Activated CD4-positive, alpha-beta memory T cell treated with anti-CD3 and anti-CD28 coated beads for 36 hours (primary cell): ENCODE measurements around the gene RNF13. TPM values are rescaled to one million over a fixed set of nuclear protein-coding genes. Genes with fewer than 3 reads are reported as not detected.
A peak's percentile ranks its signal among the peaks of the same experiment; 100 is the strongest.

Source experiments
- CTCF ChIA-PET: fragments of 350-600 bp; sonication (Branson Sonifier 250); formaldehyde crosslinking; loops from one replicate; lab custom pipeline; 2021; ENCODE audit warnings: antibody characterized with exemption, inconsistent platforms; lab: Charles Lee
- POLR2A ChIA-PET: fragments of 350-600 bp; sonication (Branson Sonifier 250); formaldehyde crosslinking; loops from one replicate; lab custom pipeline; 2021; ENCODE audit warnings: antibody characterized with exemption; lab: Charles Lee
- DNase-seq: peaks from one replicate; pipeline ENCODE4 v3.0.0-alpha.2; 2020
- H3K27ac Mint-ChIP-seq: one replicate; pipeline ENCODE4 v1.8.0; 2021; ENCODE audit warnings: mixed read lengths
- H3K27me3 Mint-ChIP-seq: one replicate; pipeline ENCODE4 v1.8.0; 2021; ENCODE audit warnings: mixed read lengths
- H3K36me3 Mint-ChIP-seq: one replicate; pipeline ENCODE4 v1.8.0; 2021; ENCODE audit warnings: mixed read lengths
- H3K4me1 Mint-ChIP-seq: one replicate; pipeline ENCODE4 v1.8.0; 2021; ENCODE audit warnings: low read depth, mixed read lengths
- H3K4me3 Mint-ChIP-seq: one replicate; pipeline ENCODE4 v1.8.0; 2021; ENCODE audit warnings: mild to moderate bottlenecking, mixed read lengths
- H3K9me3 Mint-ChIP-seq: one replicate; pipeline ENCODE4 v1.8.0; 2021; ENCODE audit warnings: mixed read lengths
- intact Hi-C: fragments of 100-400 bp; cut with micrococcal nuclease; formaldehyde crosslinking; loops from one replicate; pipeline ENCODE4 v1.15.1; 2023
- total RNA-seq, 2 experiments: library from RNA; stranded (reverse); gene quantifications; one replicate each; pipeline ENCODE4 v1.2.3, GENCODE V29; 2021

Gene RNF13
- total RNA-seq, 2 experiments from 2014 or later: 29.4 to 31.5 TPM

GRCh38 chr3:149844091-149844490, 31.1 kb downstream of the RNF13 start:
- Mint-ChIP-seq H3K27me3 (no peaks in the 10 kb centered on the region), H3K27ac (no peak overlapping the region), H3K36me3 (peaks cover 29% of the 10 kb centered on the region), H3K4me3 (no peak overlapping the region), H3K4me1 (peaks cover 41% of the 10 kb centered on the region), H3K9me3 (peaks cover 5% of the 10 kb centered on the region)
- no peak for DNase-seq
- CTCF ChIA-PET: no interaction called here
- intact Hi-C loops: no loop called here
- POLR2A ChIA-PET: no interaction called here

- ChIA-PET CTCF (interaction anchor here (1.2 kb wide), 1 partner anchor 34 kb away, joined by 3 read pairs; no protein-coding TSS in a partner anchor), POLR2A (no interaction called here)
- intact Hi-C loops: no loop called here
- no peak for DNase-seq
- Mint-ChIP-seq H3K4me3 (no peak overlapping the region), H3K36me3 (peaks cover 34% of the 10 kb centered on the region), H3K27ac (no peak overlapping the region), H3K4me1 (peaks cover 31% of the 10 kb centered on the region), H3K27me3 (no peaks in the 10 kb centered on the region), H3K9me3 (no peaks in the 10 kb centered on the region)
Observed at GRCh38 chr3:149845570-149846244, 32.7 kb downstream of the RNF13 start.

- POLR2A ChIA-PET: no interaction called here
- DNase-seq: no peak
- Mint-ChIP-seq H3K27ac (no peak overlapping the region), H3K27me3 (no peaks in the 10 kb centered on the region), H3K4me3 (no peak overlapping the region), H3K9me3 (no peaks in the 10 kb centered on the region), H3K4me1 (peaks cover 23% of the 10 kb centered on the region), H3K36me3 (peaks cover 45% of the 10 kb centered on the region)
- intact Hi-C loops: no loop called here
- CTCF ChIA-PET: interaction anchor here (1.1 kb wide), 1 partner anchor 40 kb away, joined by 4 read pairs; no protein-coding TSS in a partner anchor
Observed at GRCh38 chr3:149848238-149848637, 35.2 kb downstream of the RNF13 start.

- H3K27ac Mint-ChIP-seq: no peak overlapping the region
- peaks cover 46% of the 10 kb centered on the region for H3K36me3 Mint-ChIP-seq
- no peaks in the 10 kb centered on the region for H3K9me3 Mint-ChIP-seq
- intact Hi-C loops: no loop called here
- CTCF ChIA-PET: interaction anchor here (1.1 kb wide), 1 partner anchor 41 kb away, joined by 4 read pairs; no protein-coding TSS in a partner anchor
- POLR2A ChIA-PET: no interaction called here
- no peak for DNase-seq
- H3K4me3 Mint-ChIP-seq: no peak overlapping the region
- peaks cover 22% of the 10 kb centered on the region for H3K4me1 Mint-ChIP-seq
- no peaks in the 10 kb centered on the region for H3K27me3 Mint-ChIP-seq
Observed at GRCh38 chr3:149848688-149849087, 35.7 kb downstream of the RNF13 start.

GRCh38 chr3:149850787-149851584, 38.0 kb downstream of the RNF13 start:
- no peaks in the 10 kb centered on the region for H3K9me3 Mint-ChIP-seq
- H3K36me3 Mint-ChIP-seq: peaks cover 53% of the 10 kb centered on the region
- no peaks in the 10 kb centered on the region for H3K27me3 Mint-ChIP-seq
- H3K4me3 Mint-ChIP-seq: no peak overlapping the region
- intact Hi-C loops: no loop called here
- H3K4me1 Mint-ChIP-seq: peaks cover 14% of the 10 kb centered on the region
- DNase-seq: no peak
- no peak overlapping the region for H3K27ac Mint-ChIP-seq
- CTCF ChIA-PET: no interaction called here
- POLR2A ChIA-PET: no interaction called here

GRCh38 chr3:149858911-149859310, 45.9 kb downstream of the RNF13 start:
- H3K9me3 Mint-ChIP-seq: no peaks in the 10 kb centered on the region

GRCh38 chr3:149860881-149861280, 47.9 kb downstream of the RNF13 start:
- ChIA-PET CTCF (no interaction called here), POLR2A (no interaction called here)
- no peaks in the 10 kb centered on the region for H3K4me1 Mint-ChIP-seq
- peaks cover 3% of the 10 kb centered on the region for H3K9me3 Mint-ChIP-seq
- H3K4me3 Mint-ChIP-seq: no peak overlapping the region
- H3K27me3 Mint-ChIP-seq: no peaks in the 10 kb centered on the region
- no peak overlapping the region for H3K27ac Mint-ChIP-seq
- no peak for DNase-seq
- intact Hi-C loops: no loop called here
- peaks cover 41% of the 10 kb centered on the region for H3K36me3 Mint-ChIP-seq

More at GRCh38 chr3:149858911-149859310, 45.9 kb downstream of the RNF13 start:
- Mint-ChIP-seq H3K4me1 (no peaks in the 10 kb centered on the region), H3K4me3 (no peak overlapping the region), H3K27ac (no peak overlapping the region), H3K36me3 (peaks cover 38% of the 10 kb centered on the region), H3K27me3 (no peaks in the 10 kb centered on the region)
- DNase-seq: no peak
- ChIA-PET POLR2A (no interaction called here), CTCF (interaction anchor here (1.0 kb wide), 1 partner anchor 51 kb away, joined by 3 read pairs; no protein-coding TSS in a partner anchor)
- intact Hi-C loops: no loop called here

GRCh38 chr3:149867563-149867962, 54.5 kb downstream of the RNF13 start:
- CTCF ChIA-PET: no interaction called here
- POLR2A ChIA-PET: no interaction called here
- intact Hi-C loops: no loop called here
- Mint-ChIP-seq H3K4me3 (no peak overlapping the region), H3K36me3 (peaks cover 56% of the 10 kb centered on the region), H3K4me1 (peaks cover 10% of the 10 kb centered on the region), H3K27me3 (no peaks in the 10 kb centered on the region), H3K9me3 (peaks cover 27% of the 10 kb centered on the region), H3K27ac (no peak overlapping the region)
- DNase-seq: no peak

- CTCF ChIA-PET: interaction anchor here (0.6 to 1.4 kb wide), 2 partner anchors 16 to 63 kb away, joined by 3 to 4 read pairs; no protein-coding TSS in a partner anchor
- H3K36me3 Mint-ChIP-seq: peaks cover 33% of the 10 kb centered on the region
- POLR2A ChIA-PET: no interaction called here
- peaks cover 11% of the 10 kb centered on the region for H3K4me1 Mint-ChIP-seq
- no peak overlapping the region for H3K27ac Mint-ChIP-seq
- peaks cover 19% of the 10 kb centered on the region for H3K9me3 Mint-ChIP-seq
- H3K4me3 Mint-ChIP-seq: no peak overlapping the region
- intact Hi-C loops: no loop called here
- DNase-seq: no peak
- no peaks in the 10 kb centered on the region for H3K27me3 Mint-ChIP-seq
Observed at GRCh38 chr3:149871855-149872254, 58.8 kb downstream of the RNF13 start.

- ChIA-PET CTCF (interaction anchor here (0.6 to 1.4 kb wide), 2 partner anchors 15 to 64 kb away, joined by 3 to 4 read pairs; no protein-coding TSS in a partner anchor), POLR2A (no interaction called here)
- peak overlapping the region; percentile 44 for H3K27ac Mint-ChIP-seq
- H3K4me1 Mint-ChIP-seq: peaks cover 11% of the 10 kb centered on the region
- peaks cover 30% of the 10 kb centered on the region for H3K36me3 Mint-ChIP-seq
- intact Hi-C loops: no loop called here
- no peaks in the 10 kb centered on the region for H3K27me3 Mint-ChIP-seq
- DNase-seq: no peak
- peaks cover 14% of the 10 kb centered on the region for H3K9me3 Mint-ChIP-seq
- no peak overlapping the region for H3K4me3 Mint-ChIP-seq
Observed at GRCh38 chr3:149872589-149872988, 59.6 kb downstream of the RNF13 start.

- Mint-ChIP-seq H3K27me3 (no peaks in the 10 kb centered on the region), H3K4me1 (peaks cover under 1% of the 10 kb centered on the region), H3K4me3 (no peak overlapping the region), H3K36me3 (peaks cover 9% of the 10 kb centered on the region), H3K27ac (no peak overlapping the region), H3K9me3 (no peaks in the 10 kb centered on the region)
- DNase-seq: no peak
- ChIA-PET POLR2A (no interaction called here), CTCF (no interaction called here)
- intact Hi-C loops: no loop called here
Observed at GRCh38 chr3:149877668-149878067, 64.7 kb downstream of the RNF13 start.

GRCh38 chr3:149879872-149880271, 66.9 kb downstream of the RNF13 start:
- CTCF ChIA-PET: interaction anchor here (0.8 to 2.1 kb wide), 9 partner anchors 10 to 360 kb away, joined by 3 to 7 read pairs (median 3); no protein-coding TSS in a partner anchor
- H3K9me3 Mint-ChIP-seq: peaks cover 10% of the 10 kb centered on the region
- no peaks in the 10 kb centered on the region for H3K27me3 Mint-ChIP-seq
- peaks cover 16% of the 10 kb centered on the region for H3K36me3 Mint-ChIP-seq
- intact Hi-C loops: no loop called here
- POLR2A ChIA-PET: no interaction called here
- no peak overlapping the region for H3K4me3 Mint-ChIP-seq
- peaks cover 2% of the 10 kb centered on the region for H3K4me1 Mint-ChIP-seq
- no peak overlapping the region for H3K27ac Mint-ChIP-seq
- peak; percentile 37 for DNase-seq
